ENCODE results near the gene SLC15A2. TPM values are rescaled to one million over a fixed set of nuclear protein-coding genes. Genes with fewer than 3 reads are reported as not detected.

SLC15A2 gene
- total and polyA plus RNA-seq, 2 experiments from 2014 or later, result 0.26 to 0.90 TPM

DNA sequence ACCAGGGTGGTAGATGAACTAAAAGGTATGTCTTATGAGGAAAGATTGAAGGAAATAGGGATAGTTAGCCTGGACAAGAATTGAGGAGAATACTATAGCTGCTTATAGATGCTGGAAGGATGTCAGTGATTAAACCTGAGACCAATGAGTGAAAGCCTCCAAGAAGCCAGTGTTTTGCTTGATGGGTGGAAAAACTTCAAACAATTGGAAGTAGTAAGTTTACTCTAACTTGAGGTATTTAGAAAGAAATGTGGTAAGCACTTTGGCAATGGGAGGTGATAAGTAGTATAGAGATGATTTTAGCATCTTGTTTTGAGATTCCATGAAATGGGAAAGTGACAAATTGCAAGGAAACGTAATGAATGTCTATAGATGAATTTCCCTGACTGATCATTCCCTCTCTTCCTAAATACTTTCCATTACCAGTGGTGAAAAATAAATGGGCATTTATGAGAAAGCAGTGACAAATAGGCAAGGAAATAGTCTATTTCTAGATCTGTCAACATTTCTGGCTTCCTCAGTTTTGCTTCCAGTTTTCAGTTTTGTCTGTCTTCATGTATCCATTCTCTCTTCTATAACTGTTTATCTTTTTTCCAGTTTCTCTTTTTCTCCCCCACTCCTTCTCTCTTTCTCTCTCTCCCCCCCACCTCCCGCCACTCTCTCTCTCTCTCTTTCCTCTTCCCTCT lies 19.2 kb downstream of the SLC15A2 start (continued):
- TF ChIP-seq, protein P1, sequence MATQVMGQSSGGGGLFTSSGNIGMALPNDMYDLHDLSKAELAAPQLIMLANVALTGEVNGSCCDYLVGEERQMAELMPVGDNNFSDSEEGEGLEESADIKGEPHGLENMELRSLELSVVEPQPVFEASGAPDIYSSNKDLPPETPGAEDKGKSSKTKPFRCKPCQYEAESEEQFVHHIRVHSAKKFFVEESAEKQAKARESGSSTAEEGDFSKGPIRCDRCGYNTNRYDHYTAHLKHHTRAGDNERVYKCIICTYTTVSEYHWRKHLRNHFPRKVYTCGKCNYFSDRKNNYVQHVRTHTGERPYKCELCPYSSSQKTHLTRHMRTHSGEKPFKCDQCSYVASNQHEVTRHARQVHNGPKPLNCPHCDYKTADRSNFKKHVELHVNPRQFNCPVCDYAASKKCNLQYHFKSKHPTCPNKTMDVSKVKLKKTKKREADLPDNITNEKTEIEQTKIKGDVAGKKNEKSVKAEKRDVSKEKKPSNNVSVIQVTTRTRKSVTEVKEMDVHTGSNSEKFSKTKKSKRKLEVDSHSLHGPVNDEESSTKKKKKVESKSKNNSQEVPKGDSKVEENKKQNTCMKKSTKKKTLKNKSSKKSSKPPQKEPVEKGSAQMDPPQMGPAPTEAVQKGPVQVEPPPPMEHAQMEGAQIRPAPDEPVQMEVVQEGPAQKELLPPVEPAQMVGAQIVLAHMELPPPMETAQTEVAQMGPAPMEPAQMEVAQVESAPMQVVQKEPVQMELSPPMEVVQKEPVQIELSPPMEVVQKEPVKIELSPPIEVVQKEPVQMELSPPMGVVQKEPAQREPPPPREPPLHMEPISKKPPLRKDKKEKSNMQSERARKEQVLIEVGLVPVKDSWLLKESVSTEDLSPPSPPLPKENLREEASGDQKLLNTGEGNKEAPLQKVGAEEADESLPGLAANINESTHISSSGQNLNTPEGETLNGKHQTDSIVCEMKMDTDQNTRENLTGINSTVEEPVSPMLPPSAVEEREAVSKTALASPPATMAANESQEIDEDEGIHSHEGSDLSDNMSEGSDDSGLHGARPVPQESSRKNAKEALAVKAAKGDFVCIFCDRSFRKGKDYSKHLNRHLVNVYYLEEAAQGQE (IDR thresholded peaks at IDR 0.05; ENCODE audit: unreplicated experiment), result no peak
- TF ChIP-seq, protein P2, sequence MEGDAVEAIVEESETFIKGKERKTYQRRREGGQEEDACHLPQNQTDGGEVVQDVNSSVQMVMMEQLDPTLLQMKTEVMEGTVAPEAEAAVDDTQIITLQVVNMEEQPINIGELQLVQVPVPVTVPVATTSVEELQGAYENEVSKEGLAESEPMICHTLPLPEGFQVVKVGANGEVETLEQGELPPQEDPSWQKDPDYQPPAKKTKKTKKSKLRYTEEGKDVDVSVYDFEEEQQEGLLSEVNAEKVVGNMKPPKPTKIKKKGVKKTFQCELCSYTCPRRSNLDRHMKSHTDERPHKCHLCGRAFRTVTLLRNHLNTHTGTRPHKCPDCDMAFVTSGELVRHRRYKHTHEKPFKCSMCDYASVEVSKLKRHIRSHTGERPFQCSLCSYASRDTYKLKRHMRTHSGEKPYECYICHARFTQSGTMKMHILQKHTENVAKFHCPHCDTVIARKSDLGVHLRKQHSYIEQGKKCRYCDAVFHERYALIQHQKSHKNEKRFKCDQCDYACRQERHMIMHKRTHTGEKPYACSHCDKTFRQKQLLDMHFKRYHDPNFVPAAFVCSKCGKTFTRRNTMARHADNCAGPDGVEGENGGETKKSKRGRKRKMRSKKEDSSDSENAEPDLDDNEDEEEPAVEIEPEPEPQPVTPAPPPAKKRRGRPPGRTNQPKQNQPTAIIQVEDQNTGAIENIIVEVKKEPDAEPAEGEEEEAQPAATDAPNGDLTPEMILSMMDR (conservative IDR thresholded peaks at IDR 0.05; ENCODE audit: low read depth in 2 of 2), result no peak
- TF ChIP-seq, protein P3, sequence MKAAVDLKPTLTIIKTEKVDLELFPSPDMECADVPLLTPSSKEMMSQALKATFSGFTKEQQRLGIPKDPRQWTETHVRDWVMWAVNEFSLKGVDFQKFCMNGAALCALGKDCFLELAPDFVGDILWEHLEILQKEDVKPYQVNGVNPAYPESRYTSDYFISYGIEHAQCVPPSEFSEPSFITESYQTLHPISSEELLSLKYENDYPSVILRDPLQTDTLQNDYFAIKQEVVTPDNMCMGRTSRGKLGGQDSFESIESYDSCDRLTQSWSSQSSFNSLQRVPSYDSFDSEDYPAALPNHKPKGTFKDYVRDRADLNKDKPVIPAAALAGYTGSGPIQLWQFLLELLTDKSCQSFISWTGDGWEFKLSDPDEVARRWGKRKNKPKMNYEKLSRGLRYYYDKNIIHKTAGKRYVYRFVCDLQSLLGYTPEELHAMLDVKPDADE (IDR thresholded peaks at IDR 0.05), result no peak
- no peak for TF ChIP-seq NANOG (IDR thresholded peaks at IDR 0.05; ENCODE audit: borderline replicate concordance)

DNA sequence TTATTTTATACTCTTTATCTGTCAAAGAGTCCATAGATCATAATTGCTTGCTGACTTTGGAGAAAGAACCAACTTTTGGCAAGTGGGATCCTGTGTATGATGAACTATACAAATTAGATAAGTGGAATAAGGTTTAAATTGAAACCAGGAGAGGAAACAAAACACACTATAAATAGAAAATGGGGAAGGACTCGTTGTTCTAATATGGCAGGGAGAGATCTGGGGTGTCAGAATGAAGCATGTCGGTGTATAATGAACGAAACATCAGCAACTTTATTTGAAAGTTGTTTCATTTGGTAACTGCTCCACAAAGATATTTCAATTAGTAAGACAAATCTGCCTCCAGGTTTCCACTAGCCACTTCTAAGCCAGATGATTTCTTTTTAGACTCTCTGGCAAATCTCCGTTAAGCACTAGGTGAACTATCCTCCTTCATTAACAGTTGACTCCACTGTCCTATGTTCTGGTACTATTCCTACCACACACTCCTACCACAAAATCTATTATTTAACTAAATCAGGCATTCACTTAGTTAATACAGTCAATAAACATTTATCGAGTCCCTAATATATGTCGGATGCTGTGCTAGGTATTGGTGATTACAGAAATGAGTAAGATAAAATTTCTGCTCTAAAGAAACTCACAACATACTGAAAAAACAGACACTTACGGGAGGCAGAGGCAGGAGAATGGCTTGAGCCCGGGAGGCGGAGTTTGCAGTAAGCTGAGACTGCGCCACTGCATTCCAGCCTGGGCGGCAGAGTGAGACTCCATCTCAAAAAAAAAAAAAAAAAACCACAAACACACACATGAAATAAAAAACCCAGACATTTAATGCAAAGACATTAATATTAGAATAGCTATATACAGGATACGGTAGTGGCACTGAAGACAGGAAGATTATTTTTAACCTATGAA lies 20.1 kb downstream of the SLC15A2 start:
- no peak overlapping the region for H3K4me2 ChIP-seq
- H3K27me3 ChIP-seq (ENCODE audit: insufficient read depth), result no peaks in the 10 kb centered on the region
- H3K36me3 ChIP-seq (ENCODE audit: insufficient read depth), result peaks cover 3% of the 10 kb centered on the region; the same call in 1 of the 2 replicates
- ATAC-seq (peak; percentile 82), DNase-seq (ENCODE audit: low spot score) (peak; percentile 27)
- Mint-ChIP-seq H3K27me3 (ENCODE audit: insufficient read depth, low read depth, poor library complexity) (peaks cover 2% of the 10 kb centered on the region), H3K36me3 (ENCODE audit: low read depth) (peaks cover 11% of the 10 kb centered on the region), H3K27ac (no peak overlapping the region), H3K9me3 (peaks cover 10% of the 10 kb centered on the region), H3K4me3 (no peak overlapping the region), H3K4me1 (peaks cover 10% of the 10 kb centered on the region; the same call in 2 of the 3 replicates)
- no peaks in the 10 kb centered on the region for H3F3A ChIP-seq (replicated peaks; ENCODE audit: low read depth)
- H3K79me2 ChIP-seq (replicated peaks; ENCODE audit: insufficient read depth), result no peaks in the 10 kb centered on the region
- H3K27ac ChIP-seq (ENCODE audit: low read depth), result no peak overlapping the region
- no peaks in the 10 kb centered on the region for H3K4me1 ChIP-seq (ENCODE audit: insufficient read depth)
- H2AFZ ChIP-seq, result no peak overlapping the region
- no peaks in the 10 kb centered on the region for H4K20me1 ChIP-seq (replicated peaks; ENCODE audit: insufficient read depth)
- no peaks in the 10 kb centered on the region for H3K9me2 ChIP-seq (ENCODE audit: insufficient read depth)
- H3K4me3 ChIP-seq, result no peak overlapping the region
- TF ChIP-seq NANOG (IDR thresholded peaks at IDR 0.05; ENCODE audit: borderline replicate concordance) (no peak), ZNF331 (CRISPR knock-in tag; IDR thresholded peaks at IDR 0.05; ENCODE audit: low read depth) (no peak), EZH2phosphoT487 (IDR thresholded peaks at IDR 0.05; ENCODE audit: unreplicated experiment) (no peak)
- TF ChIP-seq, protein P4, sequence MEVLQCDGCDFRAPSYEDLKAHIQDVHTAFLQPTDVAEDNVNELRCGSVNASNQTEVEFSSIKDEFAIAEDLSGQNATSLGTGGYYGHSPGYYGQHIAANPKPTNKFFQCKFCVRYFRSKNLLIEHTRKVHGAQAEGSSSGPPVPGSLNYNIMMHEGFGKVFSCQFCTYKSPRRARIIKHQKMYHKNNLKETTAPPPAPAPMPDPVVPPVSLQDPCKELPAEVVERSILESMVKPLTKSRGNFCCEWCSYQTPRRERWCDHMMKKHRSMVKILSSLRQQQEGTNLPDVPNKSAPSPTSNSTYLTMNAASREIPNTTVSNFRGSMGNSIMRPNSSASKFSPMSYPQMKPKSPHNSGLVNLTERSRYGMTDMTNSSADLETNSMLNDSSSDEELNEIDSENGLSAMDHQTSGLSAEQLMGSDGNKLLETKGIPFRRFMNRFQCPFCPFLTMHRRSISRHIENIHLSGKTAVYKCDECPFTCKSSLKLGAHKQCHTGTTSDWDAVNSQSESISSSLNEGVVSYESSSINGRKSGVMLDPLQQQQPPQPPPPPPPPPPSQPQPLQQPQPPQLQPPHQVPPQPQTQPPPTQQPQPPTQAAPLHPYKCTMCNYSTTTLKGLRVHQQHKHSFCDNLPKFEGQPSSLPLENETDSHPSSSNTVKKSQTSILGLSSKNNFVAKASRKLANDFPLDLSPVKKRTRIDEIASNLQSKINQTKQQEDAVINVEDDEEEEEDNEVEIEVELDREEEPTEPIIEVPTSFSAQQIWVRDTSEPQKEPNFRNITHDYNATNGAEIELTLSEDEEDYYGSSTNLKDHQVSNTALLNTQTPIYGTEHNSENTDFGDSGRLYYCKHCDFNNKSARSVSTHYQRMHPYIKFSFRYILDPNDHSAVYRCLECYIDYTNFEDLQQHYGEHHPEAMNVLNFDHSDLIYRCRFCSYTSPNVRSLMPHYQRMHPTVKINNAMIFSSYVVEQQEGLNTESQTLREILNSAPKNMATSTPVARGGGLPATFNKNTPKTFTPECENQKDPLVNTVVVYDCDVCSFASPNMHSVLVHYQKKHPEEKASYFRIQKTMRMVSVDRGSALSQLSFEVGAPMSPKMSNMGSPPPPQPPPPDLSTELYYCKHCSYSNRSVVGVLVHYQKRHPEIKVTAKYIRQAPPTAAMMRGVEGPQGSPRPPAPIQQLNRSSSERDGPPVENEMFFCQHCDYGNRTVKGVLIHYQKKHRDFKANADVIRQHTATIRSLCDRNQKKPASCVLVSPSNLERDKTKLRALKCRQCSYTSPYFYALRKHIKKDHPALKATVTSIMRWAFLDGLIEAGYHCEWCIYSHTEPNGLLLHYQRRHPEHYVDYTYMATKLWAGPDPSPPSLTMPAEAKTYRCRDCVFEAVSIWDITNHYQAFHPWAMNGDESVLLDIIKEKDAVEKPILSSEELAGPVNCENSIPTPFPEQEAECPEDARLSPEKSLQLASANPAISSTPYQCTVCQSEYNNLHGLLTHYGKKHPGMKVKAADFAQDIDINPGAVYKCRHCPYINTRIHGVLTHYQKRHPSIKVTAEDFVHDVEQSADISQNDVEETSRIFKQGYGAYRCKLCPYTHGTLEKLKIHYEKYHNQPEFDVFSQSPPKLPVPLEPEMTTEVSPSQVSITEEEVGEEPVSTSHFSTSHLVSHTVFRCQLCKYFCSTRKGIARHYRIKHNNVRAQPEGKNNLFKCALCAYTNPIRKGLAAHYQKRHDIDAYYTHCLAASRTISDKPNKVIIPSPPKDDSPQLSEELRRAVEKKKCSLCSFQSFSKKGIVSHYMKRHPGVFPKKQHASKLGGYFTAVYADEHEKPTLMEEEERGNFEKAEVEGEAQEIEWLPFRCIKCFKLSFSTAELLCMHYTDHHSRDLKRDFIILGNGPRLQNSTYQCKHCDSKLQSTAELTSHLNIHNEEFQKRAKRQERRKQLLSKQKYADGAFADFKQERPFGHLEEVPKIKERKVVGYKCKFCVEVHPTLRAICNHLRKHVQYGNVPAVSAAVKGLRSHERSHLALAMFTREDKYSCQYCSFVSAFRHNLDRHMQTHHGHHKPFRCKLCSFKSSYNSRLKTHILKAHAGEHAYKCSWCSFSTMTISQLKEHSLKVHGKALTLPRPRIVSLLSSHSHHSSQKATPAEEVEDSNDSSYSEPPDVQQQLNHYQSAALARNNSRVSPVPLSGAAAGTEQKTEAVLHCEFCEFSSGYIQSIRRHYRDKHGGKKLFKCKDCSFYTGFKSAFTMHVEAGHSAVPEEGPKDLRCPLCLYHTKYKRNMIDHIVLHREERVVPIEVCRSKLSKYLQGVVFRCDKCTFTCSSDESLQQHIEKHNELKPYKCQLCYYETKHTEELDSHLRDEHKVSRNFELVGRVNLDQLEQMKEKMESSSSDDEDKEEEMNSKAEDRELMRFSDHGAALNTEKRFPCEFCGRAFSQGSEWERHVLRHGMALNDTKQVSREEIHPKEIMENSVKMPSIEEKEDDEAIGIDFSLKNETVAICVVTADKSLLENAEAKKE (CRISPR knock-in tag; IDR thresholded peaks at IDR 0.05), result no peak

Measured in GM23338 (cell line).